ENCODE results near the gene DMD. TPM values are rescaled to one million over a fixed set of nuclear protein-coding genes. Genes with fewer than 3 reads are reported as not detected.

The DMD gene
- total RNA-seq, 1 donor from 2014 or later, result 9.7 TPM

DNA sequence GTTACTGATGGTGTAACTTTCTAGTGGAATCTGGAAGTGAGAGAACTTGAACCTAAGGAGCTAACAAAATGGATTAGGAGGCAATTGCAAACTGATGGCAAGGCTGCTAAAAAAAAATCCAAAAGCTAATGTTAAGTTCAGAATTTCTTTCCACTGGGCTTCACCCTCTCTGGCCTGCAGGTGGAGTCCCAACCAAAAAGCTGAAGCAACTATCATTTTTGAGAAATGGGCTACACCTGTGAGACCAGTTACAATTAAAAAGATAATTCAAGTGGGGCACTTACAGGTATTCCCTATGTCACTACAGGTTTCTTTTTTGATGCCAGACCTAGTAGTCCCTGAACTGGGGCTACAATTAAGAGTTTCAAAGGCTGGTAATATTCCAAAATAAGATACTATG lies 1997.4 kb downstream of the DMD start:
- Mint-ChIP-seq H3K4me1 (peaks cover 11% of the 10 kb centered on the region), H3K27me3 (ENCODE audit: low read depth) (no peaks in the 10 kb centered on the region), H3K27ac (ENCODE audit: unreplicated experiment) (no peak overlapping the region), H3K36me3 (ENCODE audit: low read depth) (peaks cover 9% of the 10 kb centered on the region), H3K4me3 (no peak overlapping the region), H3K9me3 (peaks cover 11% of the 10 kb centered on the region)
- TF ChIP-seq, protein P1, sequence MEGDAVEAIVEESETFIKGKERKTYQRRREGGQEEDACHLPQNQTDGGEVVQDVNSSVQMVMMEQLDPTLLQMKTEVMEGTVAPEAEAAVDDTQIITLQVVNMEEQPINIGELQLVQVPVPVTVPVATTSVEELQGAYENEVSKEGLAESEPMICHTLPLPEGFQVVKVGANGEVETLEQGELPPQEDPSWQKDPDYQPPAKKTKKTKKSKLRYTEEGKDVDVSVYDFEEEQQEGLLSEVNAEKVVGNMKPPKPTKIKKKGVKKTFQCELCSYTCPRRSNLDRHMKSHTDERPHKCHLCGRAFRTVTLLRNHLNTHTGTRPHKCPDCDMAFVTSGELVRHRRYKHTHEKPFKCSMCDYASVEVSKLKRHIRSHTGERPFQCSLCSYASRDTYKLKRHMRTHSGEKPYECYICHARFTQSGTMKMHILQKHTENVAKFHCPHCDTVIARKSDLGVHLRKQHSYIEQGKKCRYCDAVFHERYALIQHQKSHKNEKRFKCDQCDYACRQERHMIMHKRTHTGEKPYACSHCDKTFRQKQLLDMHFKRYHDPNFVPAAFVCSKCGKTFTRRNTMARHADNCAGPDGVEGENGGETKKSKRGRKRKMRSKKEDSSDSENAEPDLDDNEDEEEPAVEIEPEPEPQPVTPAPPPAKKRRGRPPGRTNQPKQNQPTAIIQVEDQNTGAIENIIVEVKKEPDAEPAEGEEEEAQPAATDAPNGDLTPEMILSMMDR (conservative IDR thresholded peaks at IDR 0.05), result peak; percentile 59
- DNase-seq (ENCODE audit: low read depth, low spot score), result no peak

DNA sequence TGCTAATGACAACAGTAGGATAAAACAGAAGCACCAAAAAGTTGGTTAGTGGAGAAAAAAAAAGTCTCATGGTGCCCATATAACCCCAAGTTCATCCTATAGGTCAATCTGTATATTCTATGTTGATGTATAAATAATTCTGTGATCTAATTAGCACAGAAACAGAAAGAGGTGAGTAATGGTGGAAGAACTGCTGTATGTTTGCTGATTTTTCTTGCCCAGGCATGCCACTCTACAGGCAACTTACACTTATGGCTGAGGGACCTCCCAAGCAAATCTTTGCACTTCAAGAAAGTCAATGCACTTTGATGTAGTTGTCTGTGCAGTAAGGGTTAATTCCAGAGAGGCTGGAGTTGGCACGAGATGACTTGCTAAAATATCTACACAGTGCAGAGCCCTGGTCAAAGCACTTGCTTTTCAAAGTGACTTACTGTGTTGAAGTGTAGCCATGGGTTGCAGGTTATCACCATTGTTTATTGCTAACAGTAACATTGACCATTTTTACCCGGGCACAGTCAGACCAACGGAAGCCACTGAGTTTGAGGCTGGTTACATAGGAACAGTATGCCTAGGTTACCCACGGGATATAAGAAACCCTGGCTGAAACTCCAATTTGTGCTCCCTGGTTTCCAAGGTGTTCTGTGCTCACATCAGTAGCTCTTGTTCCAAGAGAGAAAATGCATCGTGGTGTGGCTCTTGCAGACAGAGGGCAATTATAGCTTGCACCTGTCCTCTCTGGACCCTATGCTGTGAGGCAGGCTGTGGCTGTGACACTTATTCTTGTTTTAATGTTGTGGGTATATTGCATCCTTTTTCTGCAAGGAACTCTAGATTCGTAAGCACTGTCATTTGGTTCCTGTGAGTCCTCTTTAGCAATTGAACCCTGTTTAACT lies 1998.2 kb downstream of the DMD start:
- peaks cover 10% of the 10 kb centered on the region for H3K36me3 Mint-ChIP-seq (ENCODE audit: low read depth)
- TF ChIP-seq, protein P1 (conservative IDR thresholded peaks at IDR 0.05), result no peak
- no peak overlapping the region for H3K4me3 Mint-ChIP-seq
- H3K4me1 Mint-ChIP-seq, result peaks cover 11% of the 10 kb centered on the region
- DNase-seq (ENCODE audit: low read depth, low spot score), result no peak
- no peaks in the 10 kb centered on the region for H3K27me3 Mint-ChIP-seq (ENCODE audit: low read depth)
- no peak overlapping the region for H3K27ac Mint-ChIP-seq (ENCODE audit: unreplicated experiment)
- H3K9me3 Mint-ChIP-seq, result peaks cover 12% of the 10 kb centered on the region

DNA sequence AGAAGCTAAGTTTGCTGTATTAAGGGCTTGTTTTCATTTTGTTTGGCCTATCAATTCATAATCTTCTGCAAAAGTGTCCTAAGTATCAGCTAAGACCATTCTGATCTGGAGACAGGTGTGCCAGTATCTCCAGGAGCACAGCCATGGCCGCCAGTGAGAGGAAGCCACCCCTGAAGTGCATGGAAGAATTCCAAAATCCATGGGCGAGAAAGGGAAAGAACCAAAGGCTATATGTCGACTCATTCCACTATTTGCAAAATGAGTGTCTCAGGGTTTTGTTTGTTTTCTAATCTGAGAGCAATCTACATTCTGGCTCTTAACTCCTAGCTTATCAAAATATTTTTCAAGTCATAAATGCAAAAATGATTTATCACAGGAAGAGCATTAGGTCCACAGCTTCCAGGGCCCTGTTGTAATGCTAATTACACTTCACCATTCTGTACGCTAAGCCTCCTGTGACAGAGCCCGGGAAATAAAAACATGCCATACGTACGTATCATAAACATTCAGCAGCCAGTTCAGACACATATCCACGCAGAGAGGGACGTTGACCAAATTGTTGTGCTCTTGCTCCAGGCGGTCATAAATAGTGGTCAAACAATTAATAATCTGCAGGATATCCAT lies 2002.2 kb downstream of the DMD start:
- Mint-ChIP-seq H3K27me3 (ENCODE audit: low read depth) (no peaks in the 10 kb centered on the region), H3K36me3 (ENCODE audit: low read depth) (peaks cover 8% of the 10 kb centered on the region), H3K4me3 (no peak overlapping the region), H3K27ac (ENCODE audit: unreplicated experiment) (no peak overlapping the region), H3K4me1 (peaks cover 11% of the 10 kb centered on the region), H3K9me3 (peaks cover 13% of the 10 kb centered on the region)
- no peak for DNase-seq (ENCODE audit: low read depth, low spot score)
- TF ChIP-seq, protein P1 (conservative IDR thresholded peaks at IDR 0.05), result no peak

DNA sequence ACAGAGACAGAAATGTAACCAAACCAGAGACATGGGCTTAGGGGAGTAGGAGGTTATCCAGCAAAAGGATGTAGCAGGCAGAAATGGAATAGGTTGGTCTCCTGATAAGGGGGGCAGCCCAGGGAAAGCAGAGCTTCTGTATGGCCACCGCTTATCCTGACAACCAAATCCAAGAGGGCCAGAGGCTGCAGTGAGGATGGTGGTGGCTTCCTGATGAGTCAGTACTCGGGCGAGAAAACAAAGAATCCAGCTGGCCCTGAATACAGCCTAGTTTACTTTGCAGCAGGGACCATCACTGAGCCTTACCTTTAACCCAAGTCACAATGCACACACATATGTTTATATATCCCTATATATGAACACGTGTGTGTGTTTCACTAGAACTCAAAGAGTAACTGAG lies 2009.8 kb downstream of the DMD start:
- Mint-ChIP-seq H3K27me3 (ENCODE audit: low read depth) (no peaks in the 10 kb centered on the region), H3K4me1 (no peaks in the 10 kb centered on the region), H3K36me3 (ENCODE audit: low read depth) (peaks cover 7% of the 10 kb centered on the region), H3K4me3 (no peak overlapping the region), H3K9me3 (peaks cover 6% of the 10 kb centered on the region), H3K27ac (ENCODE audit: unreplicated experiment) (no peak overlapping the region)
- TF ChIP-seq, protein P1 (conservative IDR thresholded peaks at IDR 0.05), result no peak
- DNase-seq (ENCODE audit: low read depth, low spot score), result no peak

DNA sequence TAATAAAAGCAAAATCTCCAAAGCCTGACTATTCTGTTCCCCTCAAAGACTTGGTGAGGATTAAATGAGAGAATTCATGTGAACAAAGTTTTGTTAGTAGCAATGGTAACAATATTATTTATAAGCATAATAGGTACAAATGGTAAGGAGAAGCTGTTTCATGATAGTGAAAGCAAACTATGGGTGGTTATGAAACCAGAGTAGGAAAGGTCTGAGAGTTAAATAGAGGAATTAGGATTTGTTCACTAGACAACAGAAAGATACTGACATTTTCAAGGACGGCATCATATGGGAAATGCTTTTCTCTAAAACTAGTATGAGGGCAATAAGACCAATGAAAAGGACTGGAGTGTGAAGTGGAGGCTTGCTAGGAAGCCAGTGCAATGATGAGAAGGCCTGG lies 2010.9 kb downstream of the DMD start:
- H3K27ac Mint-ChIP-seq (ENCODE audit: unreplicated experiment), result no peak overlapping the region
- TF ChIP-seq, protein P1 (conservative IDR thresholded peaks at IDR 0.05), result no peak

More for the DNA sequence above, 2010.9 kb downstream of the DMD start:
- H3K4me3 Mint-ChIP-seq, result no peak overlapping the region
- peaks cover 7% of the 10 kb centered on the region for H3K36me3 Mint-ChIP-seq (ENCODE audit: low read depth)
- no peaks in the 10 kb centered on the region for H3K4me1 Mint-ChIP-seq
- peaks cover 6% of the 10 kb centered on the region for H3K9me3 Mint-ChIP-seq
- no peak for DNase-seq (ENCODE audit: low read depth, low spot score)
- H3K27me3 Mint-ChIP-seq (ENCODE audit: low read depth), result no peaks in the 10 kb centered on the region
